H1 (cell line): ENCODE results near the gene KIAA0319L.

Experiments
- EP300 ChIP-seq, 2 experiments: IDR thresholded peaks; 1 replicate in 1 of 2; 2 replicates in 1 of 2; pipeline ENCODE4 v1.6.1; 2011 to 2012; ENCODE audit warnings: low read depth in 2 of 2, low read length in 2 of 2, mild to moderate bottlenecking in 2 of 2, borderline replicate concordance in 1 of 2, inconsistent platforms in 1 of 2, moderate library complexity in 1 of 2
- EZH2 ChIP-seq: fragments of 200-600 bp; sonication (generic); IDR thresholded peaks from 2 replicates; pipeline ENCODE4 v1.7.1; 2012; ENCODE audit warnings: low read depth, mild to moderate bottlenecking, moderate library complexity, low read length, inconsistent platforms; ENCODE audit not compliant: severe bottlenecking
- SIN3A ChIP-seq, 2 experiments: IDR thresholded peaks in 1 of 2; conservative IDR thresholded peaks in 1 of 2; 2 replicates each; pipeline ENCODE4 v1.6.1; 2011 to 2012; ENCODE audit warnings: low read length in 2 of 2, improper control_type of control experiment in 1 of 2, low read depth in 1 of 2, mild to moderate bottlenecking in 1 of 2
- SUZ12 ChIP-seq: fragments of 200-600 bp; sonication (generic); IDR thresholded peaks from 2 replicates; pipeline ENCODE4 v1.6.1; 2012; ENCODE audit warnings: mild to moderate bottlenecking, inconsistent platforms, low read length, moderate library complexity, mixed read lengths
- TF ChIP-seq, protein P1 (sequence below), 3 experiments: IDR thresholded peaks; 1 replicate in 2 of 3; 2 replicates in 1 of 3; pipeline versions ENCODE4 v1.5.1 to v1.6.1; 2011; ENCODE audit warnings: low read length in 3 of 3, mild to moderate bottlenecking in 3 of 3, inconsistent platforms in 2 of 3, low read depth in 1 of 3, moderate library complexity in 1 of 3; ENCODE audit not compliant: insufficient read depth in 1 of 3; ENCODE audit errors: control extremely low read depth in 1 of 3

DNA sequence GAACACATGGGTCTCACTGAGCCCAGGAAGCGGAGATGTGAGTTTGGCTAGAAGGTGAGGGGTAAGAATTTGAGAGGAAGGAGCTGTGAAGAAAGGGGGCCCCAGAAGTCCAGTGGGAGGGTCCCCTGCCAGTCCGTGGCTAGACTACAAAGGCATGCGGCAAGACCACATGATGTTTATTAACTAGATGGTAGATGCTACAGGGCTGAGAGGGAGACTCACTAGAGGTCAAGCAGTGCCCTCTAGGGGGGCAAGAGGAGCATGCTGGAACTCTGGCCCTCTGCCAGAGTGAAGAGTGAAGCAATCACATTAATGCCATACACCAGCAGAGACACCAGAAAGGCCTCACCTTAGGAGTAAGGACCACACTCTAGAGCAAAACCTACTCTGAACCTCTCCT, 12.2 kb downstream of the KIAA0319L start:
- TF ChIP-seq SUZ12, result no peak
- no peak for TF ChIP-seq EZH2
- TF ChIP-seq SIN3A (conservative IDR thresholded peaks at IDR 0.05 in 1 of 2, IDR thresholded peaks at IDR 0.05 in 1 of 2; ENCODE audit: low read depth in 1 of 2, low read length in 2 of 2), result no peak
- TF ChIP-seq, protein P1, sequence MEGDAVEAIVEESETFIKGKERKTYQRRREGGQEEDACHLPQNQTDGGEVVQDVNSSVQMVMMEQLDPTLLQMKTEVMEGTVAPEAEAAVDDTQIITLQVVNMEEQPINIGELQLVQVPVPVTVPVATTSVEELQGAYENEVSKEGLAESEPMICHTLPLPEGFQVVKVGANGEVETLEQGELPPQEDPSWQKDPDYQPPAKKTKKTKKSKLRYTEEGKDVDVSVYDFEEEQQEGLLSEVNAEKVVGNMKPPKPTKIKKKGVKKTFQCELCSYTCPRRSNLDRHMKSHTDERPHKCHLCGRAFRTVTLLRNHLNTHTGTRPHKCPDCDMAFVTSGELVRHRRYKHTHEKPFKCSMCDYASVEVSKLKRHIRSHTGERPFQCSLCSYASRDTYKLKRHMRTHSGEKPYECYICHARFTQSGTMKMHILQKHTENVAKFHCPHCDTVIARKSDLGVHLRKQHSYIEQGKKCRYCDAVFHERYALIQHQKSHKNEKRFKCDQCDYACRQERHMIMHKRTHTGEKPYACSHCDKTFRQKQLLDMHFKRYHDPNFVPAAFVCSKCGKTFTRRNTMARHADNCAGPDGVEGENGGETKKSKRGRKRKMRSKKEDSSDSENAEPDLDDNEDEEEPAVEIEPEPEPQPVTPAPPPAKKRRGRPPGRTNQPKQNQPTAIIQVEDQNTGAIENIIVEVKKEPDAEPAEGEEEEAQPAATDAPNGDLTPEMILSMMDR (IDR thresholded peaks at IDR 0.05; ENCODE audit: control extremely low read depth in 1 of 3, insufficient read depth in 1 of 3, low read depth in 1 of 3, low read length in 3 of 3), result peak; percentile 67 to 94 (median 80)
- TF ChIP-seq EP300 (IDR thresholded peaks at IDR 0.05; ENCODE audit: borderline replicate concordance in 1 of 2, low read depth in 2 of 2, low read length in 2 of 2), result no peak
